Measurements from ENCODE around the gene RBMS2. TPM values are rescaled to one million over a fixed set of nuclear protein-coding genes. Genes with fewer than 3 reads are reported as not detected.

The RBMS2 gene
- total RNA-seq, 1 donor from 2014 or later = 7.9 TPM

GRCh38 chr12:56521209-56521589 lies 421 bp upstream of the RBMS2 start:
- Mint-ChIP-seq H3K27me3 (ENCODE audit: low read depth) (no peaks in the 10 kb centered on the region), H3K4me1 (ENCODE audit: low read depth) (peaks cover 28% of the 10 kb centered on the region), H3K9me3 (no peaks in the 10 kb centered on the region), H3K27ac (no peak overlapping the region), H3K36me3 (ENCODE audit: low read depth) (no peaks in the 10 kb centered on the region), H3K4me3 (ENCODE audit: low read depth) (peak overlapping the region; percentile 81)
- intact Hi-C loops (cut with micrococcal nuclease) = loop anchor here (2.0 kb wide), 1 partner anchor 558 kb away; the partner anchor contains the start of gene NEMP1
- DNase-seq (ENCODE audit: low spot score) = no peak

GRCh38 chr12:56522411-56523193 lies 982 bp downstream of the RBMS2 start:
- intact Hi-C loops (cut with micrococcal nuclease) = no loop called here
- Mint-ChIP-seq H3K9me3 (no peaks in the 10 kb centered on the region), H3K27ac (peak overlapping the region; percentile 83)

GRCh38 chr12:56528846-56529245 lies 7.2 kb downstream of the RBMS2 start:
- Mint-ChIP-seq H3K4me3 (ENCODE audit: low read depth) (no peak overlapping the region), H3K4me1 (ENCODE audit: low read depth) (no peaks in the 10 kb centered on the region), H3K9me3 (no peaks in the 10 kb centered on the region), H3K27ac (no peak overlapping the region), H3K36me3 (ENCODE audit: low read depth) (no peaks in the 10 kb centered on the region), H3K27me3 (ENCODE audit: low read depth) (no peaks in the 10 kb centered on the region)
- intact Hi-C loops (cut with micrococcal nuclease) = no loop called here
- DNase-seq (ENCODE audit: low spot score) = no peak

More at GRCh38 chr12:56522411-56523193, 982 bp downstream of the RBMS2 start:
- Mint-ChIP-seq H3K27me3 (ENCODE audit: low read depth) (no peaks in the 10 kb centered on the region), H3K36me3 (ENCODE audit: low read depth) (no peaks in the 10 kb centered on the region), H3K4me1 (ENCODE audit: low read depth) (peaks cover 28% of the 10 kb centered on the region), H3K4me3 (ENCODE audit: low read depth) (peak overlapping the region; percentile 81)
- no peak for DNase-seq (ENCODE audit: low spot score)

GRCh38 chr12:56529656-56530055 lies 8.0 kb downstream of the RBMS2 start:
- no peak overlapping the region for H3K4me3 Mint-ChIP-seq (ENCODE audit: low read depth)
- H3K27ac Mint-ChIP-seq = no peak overlapping the region
- H3K4me1 Mint-ChIP-seq (ENCODE audit: low read depth) = no peaks in the 10 kb centered on the region
- H3K9me3 Mint-ChIP-seq = no peaks in the 10 kb centered on the region
- no peaks in the 10 kb centered on the region for H3K27me3 Mint-ChIP-seq (ENCODE audit: low read depth)
- H3K36me3 Mint-ChIP-seq (ENCODE audit: low read depth) = no peaks in the 10 kb centered on the region
- intact Hi-C loops (cut with micrococcal nuclease) = no loop called here
- DNase-seq (ENCODE audit: low spot score) = no peak

- H3K4me1 Mint-ChIP-seq (ENCODE audit: low read depth) = no peaks in the 10 kb centered on the region
- H3K4me3 Mint-ChIP-seq (ENCODE audit: low read depth) = no peak overlapping the region
- H3K9me3 Mint-ChIP-seq = no peaks in the 10 kb centered on the region
- no peak overlapping the region for H3K27ac Mint-ChIP-seq
- H3K36me3 Mint-ChIP-seq (ENCODE audit: low read depth) = no peaks in the 10 kb centered on the region
- no peak for DNase-seq (ENCODE audit: low spot score)
- intact Hi-C loops (cut with micrococcal nuclease) = no loop called here
- H3K27me3 Mint-ChIP-seq (ENCODE audit: low read depth) = no peaks in the 10 kb centered on the region
Measured at GRCh38 chr12:56530390-56531055, 8.9 kb downstream of the RBMS2 start.

DNA sequence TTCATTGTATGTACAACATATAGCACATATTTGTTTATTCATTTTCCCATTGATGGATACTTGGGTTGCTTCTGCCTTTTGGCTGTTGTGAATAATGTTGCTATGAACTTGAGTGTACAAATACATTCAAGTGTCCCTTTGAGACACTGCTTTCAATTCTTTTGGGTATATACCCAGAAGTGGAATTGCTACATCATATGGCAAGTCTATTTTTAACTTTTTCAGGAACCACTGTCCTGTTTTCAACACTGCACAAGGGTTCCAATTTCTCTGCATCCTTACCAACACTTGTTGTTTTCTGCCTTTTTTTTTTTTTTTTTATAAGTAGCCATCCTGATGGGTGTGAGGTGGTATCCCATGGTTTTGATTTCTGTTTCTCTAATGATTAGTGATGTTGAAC lies 15.9 kb downstream of the RBMS2 start:
- Mint-ChIP-seq H3K27me3 (ENCODE audit: low read depth) (no peaks in the 10 kb centered on the region), H3K27ac (no peak overlapping the region), H3K4me1 (ENCODE audit: low read depth) (no peaks in the 10 kb centered on the region), H3K4me3 (ENCODE audit: low read depth) (no peak overlapping the region), H3K36me3 (ENCODE audit: low read depth) (no peaks in the 10 kb centered on the region), H3K9me3 (no peaks in the 10 kb centered on the region)
- DNase-seq (ENCODE audit: low spot score) = no peak
- intact Hi-C loops (cut with micrococcal nuclease) = no loop called here

DNA sequence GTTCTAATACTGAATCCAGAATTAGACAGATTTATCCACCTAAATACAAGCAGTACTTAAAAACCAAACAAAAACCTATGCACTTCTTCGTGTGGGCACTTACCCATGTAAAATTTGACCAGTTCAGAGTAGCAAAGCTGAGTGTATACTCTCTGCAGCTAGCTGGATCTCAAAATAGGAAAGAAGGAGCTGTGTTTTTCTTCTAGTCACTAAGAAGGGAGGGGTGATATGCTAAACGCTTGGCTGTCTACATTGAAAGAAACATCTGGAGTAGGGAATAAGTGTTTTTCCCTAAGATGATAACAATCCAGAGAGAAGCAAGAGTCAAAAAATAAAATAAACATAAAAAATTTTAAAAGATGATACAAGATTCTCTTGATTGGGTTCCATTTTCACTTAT lies 20.0 kb downstream of the RBMS2 start:
- no peaks in the 10 kb centered on the region for H3K27me3 Mint-ChIP-seq (ENCODE audit: low read depth)
- no peaks in the 10 kb centered on the region for H3K4me1 Mint-ChIP-seq (ENCODE audit: low read depth)
- no peak for DNase-seq (ENCODE audit: low spot score)
- intact Hi-C loops (cut with micrococcal nuclease) = no loop called here
- H3K4me3 Mint-ChIP-seq (ENCODE audit: low read depth) = no peak overlapping the region
- H3K27ac Mint-ChIP-seq = no peak overlapping the region
- H3K9me3 Mint-ChIP-seq = no peaks in the 10 kb centered on the region
- H3K36me3 Mint-ChIP-seq (ENCODE audit: low read depth) = no peaks in the 10 kb centered on the region

GRCh38 chr12:56542164-56542563 lies 20.5 kb downstream of the RBMS2 start:
- H3K27ac Mint-ChIP-seq = no peak overlapping the region

GRCh38 chr12:56545023-56545604 lies 23.5 kb downstream of the RBMS2 start:
- DNase-seq (ENCODE audit: low spot score) = no peak
- Mint-ChIP-seq H3K4me1 (ENCODE audit: low read depth) (no peaks in the 10 kb centered on the region), H3K27ac (no peak overlapping the region), H3K4me3 (ENCODE audit: low read depth) (no peak overlapping the region), H3K9me3 (no peaks in the 10 kb centered on the region), H3K27me3 (ENCODE audit: low read depth) (no peaks in the 10 kb centered on the region), H3K36me3 (ENCODE audit: low read depth) (no peaks in the 10 kb centered on the region)
- intact Hi-C loops (cut with micrococcal nuclease) = no loop called here

More at GRCh38 chr12:56542164-56542563, 20.5 kb downstream of the RBMS2 start:
- no peak for DNase-seq (ENCODE audit: low spot score)
- Mint-ChIP-seq H3K4me1 (ENCODE audit: low read depth) (no peaks in the 10 kb centered on the region), H3K4me3 (ENCODE audit: low read depth) (no peak overlapping the region), H3K27me3 (ENCODE audit: low read depth) (no peaks in the 10 kb centered on the region), H3K9me3 (no peaks in the 10 kb centered on the region), H3K36me3 (ENCODE audit: low read depth) (no peaks in the 10 kb centered on the region)
- intact Hi-C loops (cut with micrococcal nuclease) = no loop called here

GRCh38 chr12:56546680-56547079 lies 25.1 kb downstream of the RBMS2 start:
- no peak for DNase-seq (ENCODE audit: low spot score)
- no peaks in the 10 kb centered on the region for H3K4me1 Mint-ChIP-seq (ENCODE audit: low read depth)
- H3K4me3 Mint-ChIP-seq (ENCODE audit: low read depth) = no peak overlapping the region
- no peak overlapping the region for H3K27ac Mint-ChIP-seq
- intact Hi-C loops (cut with micrococcal nuclease) = no loop called here
- H3K36me3 Mint-ChIP-seq (ENCODE audit: low read depth) = no peaks in the 10 kb centered on the region
- H3K9me3 Mint-ChIP-seq = no peaks in the 10 kb centered on the region
- no peaks in the 10 kb centered on the region for H3K27me3 Mint-ChIP-seq (ENCODE audit: low read depth)

- no peak for DNase-seq (ENCODE audit: low spot score)
- H3K9me3 Mint-ChIP-seq = no peaks in the 10 kb centered on the region
- no peaks in the 10 kb centered on the region for H3K27me3 Mint-ChIP-seq (ENCODE audit: low read depth)
- no peak overlapping the region for H3K4me3 Mint-ChIP-seq (ENCODE audit: low read depth)
- intact Hi-C loops (cut with micrococcal nuclease) = no loop called here
- H3K36me3 Mint-ChIP-seq (ENCODE audit: low read depth) = no peaks in the 10 kb centered on the region
- H3K27ac Mint-ChIP-seq = no peak overlapping the region
- no peaks in the 10 kb centered on the region for H3K4me1 Mint-ChIP-seq (ENCODE audit: low read depth)
Measured at GRCh38 chr12:56551070-56551469, 29.4 kb downstream of the RBMS2 start.

GRCh38 chr12:56565510-56566101 lies 44.0 kb downstream of the RBMS2 start:
- Mint-ChIP-seq H3K27me3 (ENCODE audit: low read depth) (no peaks in the 10 kb centered on the region), H3K9me3 (no peaks in the 10 kb centered on the region), H3K4me1 (ENCODE audit: low read depth) (peaks cover 18% of the 10 kb centered on the region), H3K27ac (peak overlapping the region; percentile 42), H3K4me3 (ENCODE audit: low read depth) (peak overlapping the region; percentile 27), H3K36me3 (ENCODE audit: low read depth) (no peaks in the 10 kb centered on the region)
- no peak for DNase-seq (ENCODE audit: low spot score)
- intact Hi-C loops (cut with micrococcal nuclease) = no loop called here

GRCh38 chr12:56568146-56568545 lies 46.5 kb downstream of the RBMS2 start:
- H3K36me3 Mint-ChIP-seq (ENCODE audit: low read depth) = no peaks in the 10 kb centered on the region
- peaks cover 18% of the 10 kb centered on the region for H3K4me1 Mint-ChIP-seq (ENCODE audit: low read depth)
- H3K9me3 Mint-ChIP-seq = no peaks in the 10 kb centered on the region
- intact Hi-C loops (cut with micrococcal nuclease) = no loop called here
- DNase-seq (ENCODE audit: low spot score) = no peak
- H3K4me3 Mint-ChIP-seq (ENCODE audit: low read depth) = no peak overlapping the region
- no peak overlapping the region for H3K27ac Mint-ChIP-seq
- H3K27me3 Mint-ChIP-seq (ENCODE audit: low read depth) = no peaks in the 10 kb centered on the region
